Activated CD8-positive, alpha-beta memory T cell treated with anti-CD3 and anti-CD28 coated beads for 48 hours (primary cell): ENCODE results near the gene PDE6D.

Experiments
- DNase-seq, 3 experiments: peaks; one replicate each; pipeline ENCODE4 v3.0.0-alpha.2; 2020; ENCODE audit warnings: low read depth in 2 of 3, low spot score in 2 of 3

The PDE6D gene

DNA sequence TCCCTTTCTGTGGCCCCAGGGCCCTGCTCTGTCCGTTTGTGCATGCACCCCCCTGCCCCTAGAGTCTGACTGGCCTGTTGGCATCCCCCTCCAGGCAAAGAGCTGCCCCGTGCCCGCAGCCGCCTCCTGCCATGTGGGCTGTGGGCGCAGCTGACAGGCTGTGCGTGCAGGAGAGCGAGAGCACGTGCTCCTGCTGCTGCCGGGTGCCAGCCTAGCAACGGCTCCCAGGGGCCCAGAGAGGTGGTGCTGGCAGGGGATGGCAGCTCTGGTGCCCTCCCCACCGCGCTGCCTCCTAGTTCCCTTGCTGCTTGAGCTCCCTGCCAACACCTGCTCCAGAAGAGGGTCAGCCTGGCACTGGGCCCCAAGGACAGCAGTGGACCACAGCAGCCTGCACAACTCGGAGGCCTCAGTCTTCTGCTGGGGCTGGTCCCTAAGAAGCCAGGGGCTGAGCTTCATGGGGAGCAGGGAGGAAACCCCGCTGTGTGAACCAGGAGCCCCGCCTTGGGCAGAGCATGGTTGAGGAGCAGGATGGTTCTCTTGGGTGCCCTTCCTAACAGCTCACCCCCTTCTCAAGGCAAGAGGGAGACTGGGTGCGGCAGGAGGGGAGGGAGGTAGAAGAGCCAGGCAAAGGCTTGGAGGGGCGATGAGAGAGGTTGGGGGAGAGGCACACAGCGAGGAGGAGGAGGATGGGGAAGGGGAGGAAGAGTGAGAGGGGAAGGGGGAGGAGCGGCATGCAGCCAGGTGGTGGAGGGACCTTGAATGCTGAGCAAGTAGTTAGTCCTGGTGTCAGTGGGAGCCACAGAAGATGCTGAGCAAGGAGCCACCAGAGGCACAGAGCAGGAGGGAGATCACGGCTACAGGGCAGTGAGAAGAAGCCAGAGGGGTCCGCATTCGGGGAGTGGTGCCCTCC, 96.5 kb downstream of the PDE6D start:
- no peak for DNase-seq

DNA sequence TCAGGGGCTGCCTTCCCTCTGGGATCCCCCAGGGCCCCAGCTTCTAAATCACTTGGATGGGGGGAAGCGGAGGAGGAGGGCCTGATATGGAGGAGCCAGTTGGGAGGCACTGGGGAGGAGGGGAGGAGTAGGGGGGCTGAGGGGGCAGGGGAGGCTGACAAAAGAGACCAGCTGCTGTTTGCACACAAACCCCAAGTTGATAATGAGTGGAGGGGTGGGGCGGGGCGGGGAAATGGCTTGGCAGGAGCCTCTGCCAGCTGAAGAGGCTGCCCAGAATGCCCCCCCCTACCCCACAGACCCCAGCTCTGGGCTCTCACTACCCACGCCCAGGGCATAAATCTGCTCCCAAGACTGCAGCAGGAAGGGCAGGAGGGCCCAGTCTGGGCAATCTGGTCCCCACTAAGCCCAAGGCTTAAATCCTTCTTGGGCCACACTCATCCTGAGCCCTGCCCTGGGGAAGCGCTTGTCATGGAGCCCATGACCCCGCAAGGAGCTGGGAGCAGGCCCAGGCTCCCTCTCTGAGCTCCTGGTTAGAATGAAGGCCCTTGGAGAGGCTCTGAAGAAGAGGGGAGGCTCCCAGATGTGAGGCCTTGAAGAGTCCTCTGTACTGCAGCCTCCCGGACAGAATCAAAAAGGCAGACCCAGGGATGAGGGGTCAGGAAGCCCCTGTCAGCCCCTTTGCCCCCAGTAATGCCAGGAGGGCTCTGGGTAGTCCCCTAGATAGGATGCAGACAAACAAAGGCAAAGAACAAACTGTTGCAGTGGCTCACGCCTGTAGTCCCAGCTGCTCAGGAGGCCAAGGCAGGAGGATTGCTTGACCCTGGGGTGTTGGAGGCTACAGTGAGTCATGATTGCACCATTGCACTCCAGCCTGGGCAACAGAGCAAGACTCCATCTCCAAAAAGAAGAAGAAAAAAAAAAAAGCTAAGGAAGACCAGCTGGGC, 97.5 kb downstream of the PDE6D start:
- no peak for DNase-seq

DNA sequence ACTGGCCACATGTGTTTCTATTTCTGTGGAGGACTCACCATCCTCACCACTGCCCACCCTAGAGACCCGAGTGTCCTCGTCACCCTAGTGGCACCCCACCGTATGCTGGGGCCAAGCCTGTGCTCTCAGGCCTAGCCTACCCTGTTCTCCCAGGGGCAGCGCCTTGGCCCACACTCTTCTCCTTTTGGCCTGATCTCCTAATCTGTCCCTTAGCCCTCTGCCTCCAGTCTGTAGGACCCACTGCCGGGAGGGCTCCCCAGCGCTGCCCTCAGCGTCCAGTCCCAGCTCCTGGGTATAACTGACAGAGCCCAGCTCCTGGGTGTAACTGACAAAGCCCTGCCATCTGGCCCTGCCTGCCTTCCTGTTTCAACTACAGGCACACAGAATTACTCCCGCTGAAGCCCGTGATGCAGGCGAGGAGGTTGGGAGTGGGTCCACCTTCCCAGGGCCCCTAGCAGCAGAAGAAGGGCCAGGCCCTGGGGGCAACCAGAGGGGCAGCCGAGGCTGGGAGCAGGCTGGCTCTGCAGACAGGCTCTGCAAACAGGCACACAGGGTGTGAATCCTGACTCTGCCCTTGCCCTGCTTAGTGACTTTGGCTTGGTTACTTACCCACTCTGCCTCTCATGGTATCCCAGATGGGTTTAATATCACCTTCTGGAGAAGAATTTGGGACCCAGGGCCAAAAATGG, 98.3 kb downstream of the PDE6D start:
- DNase-seq, result no peak
